Measurements from ENCODE around the gene TOR1A.

- TF ChIP-seq CTCF (IDR thresholded peaks at IDR 0.05) (peak in 2 of 6 experiments; percentile 8 to 24), POLR2AphosphoS5 (IDR thresholded peaks at IDR 0.05) (peak; percentile 88 to 92), POLR2A (IDR thresholded peaks at IDR 0.05) (peak in 3 of 4 donors; percentile 41 to 80 (median 69))
Observed at GRCh38 chr9:129823935-129824601, at the start of gene TOR1A.
